ENCODE measurements around the gene PTRHD1.

PTRHD1 gene

DNA sequence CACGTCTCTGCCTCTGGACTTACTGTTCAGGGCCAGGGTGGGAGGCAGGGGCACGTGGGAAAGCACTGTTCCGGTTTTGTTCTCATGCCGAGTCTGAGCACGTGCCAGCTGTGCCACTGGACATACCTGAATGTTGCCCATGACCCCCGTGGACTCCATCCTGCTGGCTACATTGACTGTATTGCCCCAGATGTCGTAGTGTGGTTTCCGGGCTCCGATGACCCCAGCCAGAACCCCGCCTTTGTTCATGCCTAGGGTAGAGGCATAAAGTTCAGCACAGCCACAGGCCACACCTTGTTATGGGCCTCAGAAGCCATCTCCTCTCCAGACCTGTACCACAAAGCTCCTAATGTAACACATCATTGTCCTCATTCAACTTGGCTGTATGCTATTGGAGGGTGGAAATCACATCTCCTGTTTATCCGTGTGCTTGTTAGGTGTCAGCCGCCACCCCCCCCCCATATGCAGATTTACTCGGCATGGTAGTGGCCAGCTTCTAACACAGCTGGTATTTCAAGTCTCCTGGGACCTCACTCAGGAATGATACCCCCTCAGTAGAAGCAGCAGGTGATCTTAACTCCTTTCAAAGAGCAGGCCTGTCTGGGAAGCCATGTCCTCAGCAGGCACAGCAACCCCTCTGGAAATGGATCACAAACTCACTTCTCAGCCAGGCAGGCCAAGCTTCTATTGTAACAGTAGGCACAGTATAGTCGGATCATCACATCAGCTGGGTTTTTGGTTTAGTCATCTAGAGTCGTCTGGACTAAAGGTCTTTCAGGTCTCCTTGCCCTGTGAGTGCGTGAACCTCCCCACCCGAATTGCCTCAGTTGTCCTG lies 27.6 kb upstream of the PTRHD1 start:
- H3K4me3 ChIP-seq (ENCODE audit: low read length), result no peak overlapping the region
- H3K9me3 ChIP-seq (ENCODE audit: insufficient read depth, low read length), result no peaks in the 10 kb centered on the region
- H3K27ac ChIP-seq (ENCODE audit: low read length), result no peak overlapping the region
- H4K20me1 ChIP-seq (ENCODE audit: insufficient read depth, low read length), result no peaks in the 10 kb centered on the region
- H2AFZ ChIP-seq (ENCODE audit: low read depth, low read length), result no peak overlapping the region
- H3K4me2 ChIP-seq (ENCODE audit: low read length), result no peak overlapping the region
- peaks cover 4% of the 10 kb centered on the region for H3K4me1 ChIP-seq (ENCODE audit: low read length)
- H3K79me2 ChIP-seq (ENCODE audit: low read length), result peaks cover 4% of the 10 kb centered on the region; the same call in 1 of the 2 replicates
- peaks cover 86% of the 10 kb centered on the region for H3K36me3 ChIP-seq (replicated peaks; ENCODE audit: low read depth, low read length)
- TF ChIP-seq, protein P1, sequence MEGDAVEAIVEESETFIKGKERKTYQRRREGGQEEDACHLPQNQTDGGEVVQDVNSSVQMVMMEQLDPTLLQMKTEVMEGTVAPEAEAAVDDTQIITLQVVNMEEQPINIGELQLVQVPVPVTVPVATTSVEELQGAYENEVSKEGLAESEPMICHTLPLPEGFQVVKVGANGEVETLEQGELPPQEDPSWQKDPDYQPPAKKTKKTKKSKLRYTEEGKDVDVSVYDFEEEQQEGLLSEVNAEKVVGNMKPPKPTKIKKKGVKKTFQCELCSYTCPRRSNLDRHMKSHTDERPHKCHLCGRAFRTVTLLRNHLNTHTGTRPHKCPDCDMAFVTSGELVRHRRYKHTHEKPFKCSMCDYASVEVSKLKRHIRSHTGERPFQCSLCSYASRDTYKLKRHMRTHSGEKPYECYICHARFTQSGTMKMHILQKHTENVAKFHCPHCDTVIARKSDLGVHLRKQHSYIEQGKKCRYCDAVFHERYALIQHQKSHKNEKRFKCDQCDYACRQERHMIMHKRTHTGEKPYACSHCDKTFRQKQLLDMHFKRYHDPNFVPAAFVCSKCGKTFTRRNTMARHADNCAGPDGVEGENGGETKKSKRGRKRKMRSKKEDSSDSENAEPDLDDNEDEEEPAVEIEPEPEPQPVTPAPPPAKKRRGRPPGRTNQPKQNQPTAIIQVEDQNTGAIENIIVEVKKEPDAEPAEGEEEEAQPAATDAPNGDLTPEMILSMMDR (IDR thresholded peaks at IDR 0.05; ENCODE audit: low read depth, low read length), result no peak
- TF ChIP-seq EZH2phosphoT487 (IDR thresholded peaks at IDR 0.05; ENCODE audit: low read depth), result no peak
- no peak overlapping the region for H3K9ac ChIP-seq (ENCODE audit: low read length)
- no peaks in the 10 kb centered on the region for H3K27me3 ChIP-seq (ENCODE audit: low read depth, low read length)

DNA sequence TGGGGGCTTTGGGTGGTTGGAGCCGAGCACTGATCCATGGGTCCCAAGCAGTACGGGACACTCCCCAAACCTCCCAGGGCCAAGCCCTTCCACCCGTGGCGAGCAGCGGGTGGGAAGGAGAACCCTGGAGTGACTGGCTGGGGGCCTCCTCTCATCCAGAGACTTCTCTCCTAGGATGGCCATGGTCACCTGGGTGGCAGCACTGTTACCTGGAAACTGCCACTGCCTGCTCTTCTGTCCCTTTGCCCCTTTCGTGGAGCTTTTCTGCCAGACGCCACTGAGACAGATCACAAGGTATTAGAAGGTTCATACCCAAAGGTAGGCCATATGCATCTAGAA lies 27.0 kb upstream of the PTRHD1 start:
- H4K20me1 ChIP-seq (ENCODE audit: insufficient read depth, low read length), result no peaks in the 10 kb centered on the region; the same call in 1 of the 2 replicates
- H2AFZ ChIP-seq (ENCODE audit: low read depth, low read length), result no peak overlapping the region
- H3K79me2 ChIP-seq (ENCODE audit: low read length), result peaks cover 11% of the 10 kb centered on the region
- TF ChIP-seq EZH2phosphoT487 (IDR thresholded peaks at IDR 0.05; ENCODE audit: low read depth), result no peak
- TF ChIP-seq, protein P1 (IDR thresholded peaks at IDR 0.05; ENCODE audit: low read depth, low read length), result no peak
- H3K4me3 ChIP-seq (ENCODE audit: low read length), result no peak overlapping the region
- no peak overlapping the region for H3K9ac ChIP-seq (ENCODE audit: low read length)
- peaks cover 88% of the 10 kb centered on the region for H3K36me3 ChIP-seq (replicated peaks; ENCODE audit: low read depth, low read length)
- H3K27ac ChIP-seq (ENCODE audit: low read length), result no peak overlapping the region
- H3K4me2 ChIP-seq (ENCODE audit: low read length), result no peak overlapping the region
- H3K27me3 ChIP-seq (ENCODE audit: low read depth, low read length), result no peaks in the 10 kb centered on the region
- no peaks in the 10 kb centered on the region for H3K9me3 ChIP-seq (ENCODE audit: insufficient read depth, low read length)
- H3K4me1 ChIP-seq (ENCODE audit: low read length), result peaks cover 4% of the 10 kb centered on the region

DNA sequence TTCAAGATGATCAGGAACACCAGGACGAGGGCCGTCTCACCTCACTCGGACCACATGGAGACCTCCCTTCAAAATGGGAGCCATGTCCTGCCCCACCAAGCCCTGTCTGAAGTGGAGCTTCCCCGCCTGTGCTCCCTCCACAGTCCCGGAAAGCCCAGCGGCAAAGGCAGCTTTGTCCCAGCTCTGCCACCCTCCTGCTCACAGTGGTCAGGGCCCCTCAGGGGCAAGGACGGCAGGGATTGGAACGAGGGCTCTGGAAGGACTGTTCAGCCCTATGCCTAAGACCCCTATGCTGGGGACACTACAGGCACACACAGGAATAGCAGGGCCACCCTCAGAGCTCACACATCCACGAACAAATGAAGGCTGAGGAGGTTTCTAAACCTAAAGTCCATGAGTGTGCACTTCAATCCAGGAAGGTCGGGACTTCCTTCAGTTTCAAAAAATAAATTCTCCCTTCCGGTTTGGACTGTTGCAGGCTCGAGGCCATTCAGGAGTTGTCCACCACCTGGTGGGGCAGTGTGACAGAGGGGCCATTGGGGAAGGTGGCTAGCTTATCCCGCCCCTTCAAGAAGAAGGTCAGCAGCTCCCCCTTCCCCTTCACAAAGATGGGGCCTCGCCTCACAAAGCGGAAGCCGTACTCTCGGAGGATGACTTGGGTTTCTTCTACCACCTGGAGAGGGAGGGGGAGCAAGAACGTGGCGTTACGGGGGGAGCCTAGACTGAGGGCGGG lies 26.4 kb upstream of the PTRHD1 start:
- peaks cover 85% of the 10 kb centered on the region for H3K36me3 ChIP-seq (replicated peaks; ENCODE audit: low read depth, low read length)
- no peak overlapping the region for H3K9ac ChIP-seq (ENCODE audit: low read length)
- H3K27ac ChIP-seq (ENCODE audit: low read length), result no peak overlapping the region
- H3K4me1 ChIP-seq (ENCODE audit: low read length), result no peaks in the 10 kb centered on the region
- TF ChIP-seq, protein P1 (IDR thresholded peaks at IDR 0.05; ENCODE audit: low read depth, low read length), result no peak
- TF ChIP-seq EZH2phosphoT487 (IDR thresholded peaks at IDR 0.05; ENCODE audit: low read depth), result no peak
- H2AFZ ChIP-seq (ENCODE audit: low read depth, low read length), result no peak overlapping the region
- no peak overlapping the region for H3K4me2 ChIP-seq (ENCODE audit: low read length)
- no peaks in the 10 kb centered on the region for H3K9me3 ChIP-seq (ENCODE audit: insufficient read depth, low read length)
- no peak overlapping the region for H3K4me3 ChIP-seq (ENCODE audit: low read length)
- no peaks in the 10 kb centered on the region for H3K27me3 ChIP-seq (ENCODE audit: low read depth, low read length)
- no peaks in the 10 kb centered on the region; the same call in 1 of the 2 replicates for H4K20me1 ChIP-seq (ENCODE audit: insufficient read depth, low read length)
- peaks cover 11% of the 10 kb centered on the region for H3K79me2 ChIP-seq (ENCODE audit: low read length)

DNA sequence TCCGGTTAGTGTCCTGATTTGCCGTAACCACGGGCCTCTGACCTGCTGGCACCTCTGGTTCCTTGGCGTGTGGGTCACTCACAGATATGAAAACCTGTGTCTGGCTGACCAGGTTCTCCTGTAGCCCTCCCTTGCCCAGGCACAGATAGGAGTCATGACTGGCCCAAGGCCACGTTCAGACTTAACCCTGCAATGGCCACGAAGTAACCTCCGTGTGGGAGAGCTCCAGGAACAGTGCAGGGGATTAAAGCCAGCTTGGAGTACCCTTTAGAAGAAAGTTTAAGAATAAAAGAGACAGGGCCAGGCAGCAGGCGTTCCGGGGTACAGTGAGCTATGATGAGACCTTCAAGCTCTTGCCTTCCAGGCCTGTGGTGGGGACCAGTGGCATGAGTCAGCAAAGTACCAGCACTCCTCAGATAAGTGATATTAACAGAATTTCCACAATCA lies 25.6 kb upstream of the PTRHD1 start:
- no peaks in the 10 kb centered on the region for H3K9me3 ChIP-seq (ENCODE audit: insufficient read depth, low read length)
- H3K27me3 ChIP-seq (ENCODE audit: low read depth, low read length), result no peaks in the 10 kb centered on the region
- no peaks in the 10 kb centered on the region; the same call in 1 of the 2 replicates for H4K20me1 ChIP-seq (ENCODE audit: insufficient read depth, low read length)
- TF ChIP-seq EZH2phosphoT487 (IDR thresholded peaks at IDR 0.05; ENCODE audit: low read depth), result no peak
- TF ChIP-seq, protein P1 (IDR thresholded peaks at IDR 0.05; ENCODE audit: low read depth, low read length), result no peak
- H3K9ac ChIP-seq (ENCODE audit: low read length), result no peak overlapping the region
- H3K79me2 ChIP-seq (ENCODE audit: low read length), result peaks cover 20% of the 10 kb centered on the region
- H3K4me3 ChIP-seq (ENCODE audit: low read length), result no peak overlapping the region
- no peak overlapping the region for H2AFZ ChIP-seq (ENCODE audit: low read depth, low read length)
- no peak overlapping the region for H3K27ac ChIP-seq (ENCODE audit: low read length)
- H3K4me2 ChIP-seq (ENCODE audit: low read length), result no peak overlapping the region
- no peaks in the 10 kb centered on the region for H3K4me1 ChIP-seq (ENCODE audit: low read length)
- H3K36me3 ChIP-seq (replicated peaks; ENCODE audit: low read depth, low read length), result peaks cover 86% of the 10 kb centered on the region

Data from OCI-LY3 (cell line).